ENCODE data around the gene GNB2.
A peak's percentile ranks its signal among the peaks of the same experiment; 100 is the strongest.
"Not testable (repeated sequence)": the region's sequence is repeated elsewhere in the genome, so short reads cannot be mapped to it uniquely, and the experiment has no call there.

Gene GNB2

DNA sequence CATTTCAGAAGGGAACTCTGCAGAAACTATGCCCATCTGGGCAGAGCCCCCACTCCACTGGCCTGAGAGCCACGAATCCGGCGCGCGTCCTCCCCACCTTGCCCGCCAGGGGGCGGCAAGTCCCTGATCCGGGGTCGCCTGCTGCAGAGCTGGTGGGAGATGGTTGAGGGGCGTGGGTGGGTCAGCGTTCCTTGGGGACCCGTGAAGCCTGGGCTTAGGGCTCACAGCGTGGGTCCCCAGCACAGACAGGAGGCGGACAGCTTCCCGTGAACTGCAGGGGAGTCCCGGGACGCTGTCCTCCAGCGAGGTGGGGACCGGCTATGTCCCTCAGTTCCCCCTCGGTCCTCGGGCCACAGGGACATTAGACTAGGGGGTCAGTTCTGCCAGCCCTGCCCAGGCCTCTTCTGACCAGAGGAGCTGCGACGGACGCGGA, 31.8 kb downstream of the GNB2 start:
- peak; percentile 63 for DNase-seq

- DNase-seq, result peak; percentile 97
Measured at GRCh38 chr7:100705753-100706671, 32.5 kb downstream of the GNB2 start, which contains the start of gene POP7. TSS of gene POP7 (plus strand) at chr7:100706121. CDS start at chr7:100706831, 710 bp downstream.

DNA sequence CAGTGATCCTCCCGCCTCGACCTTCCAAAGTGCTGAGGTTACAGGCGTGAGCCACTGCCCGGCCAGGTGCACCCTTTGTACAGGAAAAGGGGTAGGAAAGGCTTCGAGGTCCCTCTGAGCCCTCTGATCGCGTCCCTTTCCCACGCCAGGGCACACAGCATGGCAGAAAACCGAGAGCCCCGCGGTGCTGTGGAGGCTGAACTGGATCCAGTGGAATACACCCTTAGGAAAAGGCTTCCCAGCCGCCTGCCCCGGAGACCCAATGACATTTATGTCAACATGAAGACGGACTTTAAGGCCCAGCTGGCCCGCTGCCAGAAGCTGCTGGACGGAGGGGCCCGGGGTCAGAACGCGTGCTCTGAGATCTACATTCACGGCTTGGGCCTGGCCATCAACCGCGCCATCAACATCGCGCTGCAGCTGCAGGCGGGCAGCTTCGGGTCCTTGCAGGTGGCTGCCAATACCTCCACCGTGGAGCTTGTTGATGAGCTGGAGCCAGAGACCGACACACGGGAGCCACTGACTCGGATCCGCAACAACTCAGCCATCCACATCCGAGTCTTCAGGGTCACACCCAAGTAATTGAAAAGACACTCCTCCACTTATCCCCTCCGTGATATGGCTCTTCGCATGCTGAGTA, 33.3 kb downstream of the GNB2 start:
- DNase-seq, result no peak

GRCh38 chr7:100708395-100708794, 34.9 kb downstream of the GNB2 start:
- no peak for DNase-seq

- no peak for DNase-seq
Measured at GRCh38 chr7:100710452-100710851, 36.9 kb downstream of the GNB2 start.

DNA sequence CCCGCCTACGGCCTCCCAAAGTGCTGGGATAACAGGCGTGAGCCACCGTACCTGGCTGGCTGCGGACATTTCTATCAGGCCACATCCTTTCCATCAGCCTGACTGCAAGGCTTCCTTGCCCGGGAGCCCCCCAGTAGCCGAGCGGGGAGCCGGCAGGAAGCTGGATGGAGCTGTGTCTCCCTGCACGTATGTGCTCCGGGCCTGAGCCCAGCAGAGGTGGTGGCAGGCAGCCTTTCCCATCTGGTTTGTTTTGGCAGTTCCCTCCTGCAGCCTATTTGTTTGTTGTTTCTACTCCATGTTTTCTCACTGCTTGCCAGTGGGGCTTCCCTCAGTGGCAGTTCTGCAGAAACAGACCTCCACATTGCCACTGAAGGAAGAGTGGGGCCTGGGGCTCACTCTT, 37.8 kb downstream of the GNB2 start:
- no peak for DNase-seq

DNA sequence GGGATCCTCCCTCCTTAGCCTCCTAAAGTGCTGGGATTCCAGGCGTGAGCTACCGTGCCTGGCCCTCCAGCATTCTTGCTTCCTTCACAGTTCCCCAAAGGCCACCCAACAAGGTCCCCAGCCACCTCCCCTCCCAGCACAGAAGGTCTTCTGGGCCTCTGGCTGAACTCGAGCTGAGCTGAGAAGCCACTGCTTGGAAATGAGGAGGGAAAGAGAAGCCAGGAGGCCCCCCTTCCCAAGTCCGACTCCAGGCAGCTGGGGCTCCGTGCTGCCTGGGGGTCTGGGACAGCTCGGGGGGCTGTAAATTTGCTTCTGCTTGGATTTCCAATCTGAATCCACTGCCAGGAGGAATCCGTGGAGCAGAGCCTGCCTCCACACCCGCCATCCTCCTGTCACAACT, 41.2 kb downstream of the GNB2 start:
- DNase-seq, result no peak

DNA sequence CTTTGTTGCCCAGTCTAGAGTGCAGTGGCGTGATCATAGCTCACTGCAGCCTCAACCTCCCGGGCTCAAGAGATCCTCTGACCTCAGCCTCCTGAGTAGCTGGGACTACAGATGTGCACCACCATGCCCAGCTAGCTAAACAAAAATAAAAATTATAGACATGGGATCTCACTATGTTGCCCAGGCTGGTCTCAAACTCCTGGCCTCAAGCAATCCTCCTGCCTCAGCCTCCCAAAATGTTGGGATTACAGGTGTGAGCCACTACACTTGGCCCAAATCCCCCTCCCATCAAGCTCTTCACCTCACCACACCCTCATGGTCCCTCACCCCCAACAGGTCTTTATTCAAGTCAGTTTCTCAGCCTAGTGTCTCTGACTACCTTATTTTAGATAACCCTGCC, 43.5 kb downstream of the GNB2 start:
- not testable (repeated sequence) for DNase-seq

DNA sequence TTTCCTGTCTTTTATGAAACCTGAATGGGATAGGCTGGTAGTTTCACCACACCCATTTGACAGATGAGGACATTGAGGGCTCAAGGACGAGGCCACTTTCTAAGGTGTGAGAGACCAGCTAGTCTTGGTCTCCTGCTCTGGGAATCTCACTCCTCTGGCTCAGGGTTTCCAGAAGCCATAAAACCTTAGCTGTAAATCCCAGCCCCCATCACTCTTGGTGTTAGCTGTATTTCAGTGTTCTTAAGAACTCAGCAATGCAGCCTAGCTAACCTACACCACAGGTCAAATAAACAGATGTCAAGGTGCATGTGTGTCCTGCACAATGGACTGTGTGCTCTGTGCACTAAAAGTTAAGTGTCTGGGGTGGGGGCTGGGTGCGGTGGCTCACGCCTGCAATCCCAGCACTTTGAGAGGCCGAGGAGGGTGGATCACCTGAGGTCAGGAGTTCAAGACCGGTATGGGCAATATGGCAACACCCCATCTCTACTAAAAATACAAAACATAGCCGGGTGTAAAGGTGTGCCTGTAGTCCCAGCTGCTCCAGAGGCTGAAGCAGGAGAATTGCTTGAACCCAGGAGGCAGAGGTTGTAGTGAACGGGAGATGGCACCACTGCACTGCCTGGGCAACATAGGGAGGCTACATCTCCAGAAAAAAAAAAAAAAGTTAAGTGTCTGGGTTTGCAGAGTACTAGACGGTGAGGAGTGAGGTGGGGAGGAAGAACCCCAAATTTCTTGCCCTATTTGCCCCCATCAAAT, 46.2 kb downstream of the GNB2 start:
- DNase-seq, result no peak

DNA sequence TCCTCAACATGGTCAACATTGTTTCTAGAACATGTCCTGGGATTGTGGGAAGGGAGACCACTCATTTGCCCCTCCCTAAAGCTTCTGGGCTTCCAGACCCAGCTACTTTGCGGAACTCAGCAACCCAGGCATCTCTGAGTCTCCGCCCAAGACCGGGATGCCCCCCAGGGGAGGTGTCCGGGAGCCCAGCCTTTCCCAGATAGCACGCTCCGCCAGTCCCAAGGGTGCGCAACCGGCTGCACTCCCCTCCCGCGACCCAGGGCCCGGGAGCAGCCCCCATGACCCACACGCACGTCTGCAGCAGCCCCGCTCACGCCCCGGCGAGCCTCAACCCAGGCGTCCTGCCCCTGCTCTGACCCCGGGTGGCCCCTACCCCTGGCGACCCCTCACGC, 46.7 kb downstream of the GNB2 start, which contains the start of gene EPO:
Gene EPO, plus strand, starts transcription at position 190 of the 392 bp plus-strand sequence. CDS start 513 bp downstream, outside the sequence.
- no peak for DNase-seq

DNA sequence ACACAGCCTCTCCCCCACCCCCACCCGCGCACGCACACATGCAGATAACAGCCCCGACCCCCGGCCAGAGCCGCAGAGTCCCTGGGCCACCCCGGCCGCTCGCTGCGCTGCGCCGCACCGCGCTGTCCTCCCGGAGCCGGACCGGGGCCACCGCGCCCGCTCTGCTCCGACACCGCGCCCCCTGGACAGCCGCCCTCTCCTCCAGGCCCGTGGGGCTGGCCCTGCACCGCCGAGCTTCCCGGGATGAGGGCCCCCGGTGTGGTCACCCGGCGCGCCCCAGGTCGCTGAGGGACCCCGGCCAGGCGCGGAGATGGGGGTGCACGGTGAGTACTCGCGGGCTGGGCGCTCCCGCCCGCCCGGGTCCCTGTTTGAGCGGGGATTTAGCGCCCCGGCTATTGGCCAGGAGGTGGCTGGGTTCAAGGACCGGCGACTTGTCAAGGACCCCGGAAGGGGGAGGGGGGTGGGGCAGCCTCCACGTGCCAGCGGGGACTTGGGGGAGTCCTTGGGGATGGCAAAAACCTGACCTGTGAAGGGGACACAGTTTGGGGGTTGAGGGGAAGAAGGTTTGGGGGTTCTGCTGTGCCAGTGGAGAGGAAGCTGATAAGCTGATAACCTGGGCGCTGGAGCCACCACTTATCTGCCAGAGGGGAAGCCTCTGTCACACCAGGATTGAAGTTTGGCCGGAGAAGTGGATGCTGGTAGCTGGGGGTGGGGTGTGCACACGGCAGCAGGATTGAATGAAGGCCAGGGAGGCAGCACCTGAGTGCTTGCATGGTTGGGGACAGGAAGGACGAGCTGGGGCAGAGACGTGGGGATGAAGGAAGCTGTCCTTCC, 47.3 kb downstream of the GNB2 start:
- no peak for DNase-seq

- no peak for DNase-seq
Measured at GRCh38 chr7:100721505-100721812, 47.9 kb downstream of the GNB2 start.

GRCh38 chr7:100722480-100723212, 49.1 kb downstream of the GNB2 start:
- DNase-seq, result no peak

DNA sequence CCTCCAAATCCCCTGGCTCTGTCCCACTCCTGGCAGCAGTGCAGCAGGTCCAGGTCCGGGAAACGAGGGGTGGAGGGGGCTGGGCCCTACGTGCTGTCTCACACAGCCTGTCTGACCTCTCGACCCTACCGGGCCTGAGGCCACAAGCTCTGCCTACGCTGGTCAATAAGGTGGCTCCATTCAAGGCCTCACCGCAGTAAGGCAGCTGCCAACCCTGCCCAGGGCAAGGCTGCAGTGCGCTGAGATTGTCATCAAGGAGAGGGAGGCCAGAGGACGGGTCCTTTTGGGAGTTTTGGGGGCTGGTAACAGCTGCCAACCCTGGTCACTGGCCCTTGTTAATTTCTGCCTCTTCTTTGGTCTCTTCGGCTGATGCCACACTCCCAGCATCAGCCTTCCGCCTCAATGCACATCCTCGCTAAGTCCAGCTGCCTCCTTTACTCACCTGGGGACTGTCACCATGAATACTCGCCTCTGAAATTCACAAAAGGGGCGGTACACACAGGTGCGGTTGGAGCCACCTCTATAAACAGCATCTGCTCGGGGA, 50.3 kb downstream of the GNB2 start:
- DNase-seq, result no peak

GRCh38 chr7:100724364-100724763, 50.8 kb downstream of the GNB2 start:
- DNase-seq, result not testable (repeated sequence)

- no peak for DNase-seq
Measured at GRCh38 chr7:100726996-100727761, 53.6 kb downstream of the GNB2 start.

GRCh38 chr7:100728196-100728595, 54.7 kb downstream of the GNB2 start:
- no peak for DNase-seq

Measured in activated CD4-positive, alpha-beta T cell treated with anti-CD3 and anti-CD28 coated beads for 1 hour (primary cell).